Cardiac fibroblast (primary cell): ENCODE results near the gene KRTAP12-4.
"Not testable (repeated sequence)": the region's sequence is repeated elsewhere in the genome, so short reads cannot be mapped to it uniquely, and the experiment has no call there.

Source experiments
- DNase-seq, 2 donors: peaks; one replicate each; pipeline versions ENCODE4 v3.0.0 to v3.0.0-alpha.2; 2010; ENCODE audit warnings: low read depth in 2 of 2
- H3K4me3 ChIP-seq, 2 donors: replicated peaks in 1 of 2; 1 replicate in 1 of 2; 2 replicates in 1 of 2; pipeline ENCODE4 v1.5.1; 2011; ENCODE audit warnings: low read depth in 2 of 2, low read length in 2 of 2, mild to moderate bottlenecking in 2 of 2, moderate library complexity in 1 of 2
- TF ChIP-seq, protein P1 (sequence below): IDR thresholded peaks from one replicate; pipeline ENCODE4 v1.5.1; 2011; ENCODE audit warnings: low read depth, mild to moderate bottlenecking, low read length, inconsistent platforms

KRTAP12-4 gene

DNA sequence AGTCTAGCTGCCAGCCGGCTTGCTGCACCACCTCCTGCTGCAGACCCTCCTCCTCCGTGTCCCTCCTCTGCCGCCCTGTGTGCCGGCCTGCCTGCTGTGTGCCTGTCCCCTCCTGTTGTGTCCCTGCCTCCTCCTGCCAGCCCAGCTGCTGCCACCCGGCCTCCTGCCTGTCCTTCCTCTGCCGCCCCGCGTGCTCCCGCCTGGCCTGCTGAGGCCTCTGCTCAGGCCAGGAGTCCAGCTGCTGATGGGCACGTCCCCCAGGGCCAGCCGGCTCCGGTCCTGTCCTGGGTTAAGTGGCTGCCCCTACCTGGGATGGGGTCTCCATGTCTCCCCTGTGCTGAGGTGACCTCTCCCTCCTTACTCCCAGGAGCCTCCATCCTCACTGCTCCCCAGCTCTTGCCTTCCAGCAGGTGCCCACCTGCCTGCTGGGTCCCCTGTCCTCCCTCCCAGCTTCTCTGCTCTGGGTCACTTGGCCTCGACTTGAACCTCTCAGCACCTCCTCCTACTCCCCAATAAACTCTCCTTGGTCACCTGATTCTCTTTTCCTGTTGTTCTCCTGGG lies 41.7 kb downstream of the KRTAP12-4 start:
- no peak for DNase-seq
- TF ChIP-seq, protein P1, sequence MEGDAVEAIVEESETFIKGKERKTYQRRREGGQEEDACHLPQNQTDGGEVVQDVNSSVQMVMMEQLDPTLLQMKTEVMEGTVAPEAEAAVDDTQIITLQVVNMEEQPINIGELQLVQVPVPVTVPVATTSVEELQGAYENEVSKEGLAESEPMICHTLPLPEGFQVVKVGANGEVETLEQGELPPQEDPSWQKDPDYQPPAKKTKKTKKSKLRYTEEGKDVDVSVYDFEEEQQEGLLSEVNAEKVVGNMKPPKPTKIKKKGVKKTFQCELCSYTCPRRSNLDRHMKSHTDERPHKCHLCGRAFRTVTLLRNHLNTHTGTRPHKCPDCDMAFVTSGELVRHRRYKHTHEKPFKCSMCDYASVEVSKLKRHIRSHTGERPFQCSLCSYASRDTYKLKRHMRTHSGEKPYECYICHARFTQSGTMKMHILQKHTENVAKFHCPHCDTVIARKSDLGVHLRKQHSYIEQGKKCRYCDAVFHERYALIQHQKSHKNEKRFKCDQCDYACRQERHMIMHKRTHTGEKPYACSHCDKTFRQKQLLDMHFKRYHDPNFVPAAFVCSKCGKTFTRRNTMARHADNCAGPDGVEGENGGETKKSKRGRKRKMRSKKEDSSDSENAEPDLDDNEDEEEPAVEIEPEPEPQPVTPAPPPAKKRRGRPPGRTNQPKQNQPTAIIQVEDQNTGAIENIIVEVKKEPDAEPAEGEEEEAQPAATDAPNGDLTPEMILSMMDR = no peak

DNA sequence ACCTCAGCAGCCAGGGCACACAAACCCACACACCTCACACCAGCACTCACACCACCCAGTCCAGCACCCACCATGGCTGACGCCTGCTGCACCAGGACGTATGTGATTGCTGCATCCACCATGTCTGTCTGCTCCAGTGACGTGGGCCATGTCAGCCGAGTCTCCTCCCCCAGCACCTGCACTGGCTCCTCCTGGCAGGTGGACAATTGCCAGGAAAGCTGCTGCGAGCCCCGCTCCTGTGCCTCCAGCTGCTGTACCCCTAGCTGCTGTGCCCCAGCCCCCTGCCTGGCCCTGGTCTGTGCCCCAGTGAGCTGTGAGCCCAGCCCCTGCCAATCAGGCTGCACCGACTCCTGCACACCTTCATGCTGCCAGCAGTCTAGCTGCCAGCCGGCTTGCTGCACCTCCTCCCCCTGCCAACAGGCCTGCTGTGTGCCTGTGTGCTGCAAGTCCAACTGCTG lies 42.4 kb downstream of the KRTAP12-4 start, which contains the start of gene KRTAP10-8:
KRTAP10-8 (plus strand) TSS at position 51 of the 458 bp plus-strand sequence; CDS start at position 73, 22 bp downstream.
- TF ChIP-seq, protein P1 = no peak
- DNase-seq = no peak

More for the DNA sequence above, 41.7 kb downstream of the KRTAP12-4 start:
- H3K4me3 ChIP-seq = no peak overlapping the region

DNA sequence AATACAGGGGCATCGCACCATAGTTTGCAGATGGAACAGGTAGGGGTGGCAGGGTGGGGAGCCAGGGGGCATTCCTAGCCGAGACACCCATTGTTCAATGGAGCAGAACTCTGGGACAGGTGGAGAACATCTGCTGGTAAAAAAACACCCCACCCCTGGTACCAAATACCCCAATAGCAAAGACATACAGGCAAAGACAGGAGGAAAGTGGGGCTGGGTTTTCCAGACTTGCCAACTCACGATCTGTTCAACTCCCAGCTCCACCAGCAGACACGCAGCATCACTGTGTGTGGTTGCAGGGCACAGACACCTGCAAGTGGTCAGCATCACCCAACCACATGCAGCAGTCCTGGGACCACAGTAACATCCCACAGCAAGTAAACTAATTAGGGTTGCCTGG lies 42.9 kb downstream of the KRTAP12-4 start:
- TF ChIP-seq, protein P1 = no peak
- DNase-seq = no peak
- no peak overlapping the region for H3K4me3 ChIP-seq

More for the DNA sequence above, 42.4 kb downstream of the KRTAP12-4 start, which contains the start of gene KRTAP10-8:
- H3K4me3 ChIP-seq = no peak within 1 kb of the TSS

DNA sequence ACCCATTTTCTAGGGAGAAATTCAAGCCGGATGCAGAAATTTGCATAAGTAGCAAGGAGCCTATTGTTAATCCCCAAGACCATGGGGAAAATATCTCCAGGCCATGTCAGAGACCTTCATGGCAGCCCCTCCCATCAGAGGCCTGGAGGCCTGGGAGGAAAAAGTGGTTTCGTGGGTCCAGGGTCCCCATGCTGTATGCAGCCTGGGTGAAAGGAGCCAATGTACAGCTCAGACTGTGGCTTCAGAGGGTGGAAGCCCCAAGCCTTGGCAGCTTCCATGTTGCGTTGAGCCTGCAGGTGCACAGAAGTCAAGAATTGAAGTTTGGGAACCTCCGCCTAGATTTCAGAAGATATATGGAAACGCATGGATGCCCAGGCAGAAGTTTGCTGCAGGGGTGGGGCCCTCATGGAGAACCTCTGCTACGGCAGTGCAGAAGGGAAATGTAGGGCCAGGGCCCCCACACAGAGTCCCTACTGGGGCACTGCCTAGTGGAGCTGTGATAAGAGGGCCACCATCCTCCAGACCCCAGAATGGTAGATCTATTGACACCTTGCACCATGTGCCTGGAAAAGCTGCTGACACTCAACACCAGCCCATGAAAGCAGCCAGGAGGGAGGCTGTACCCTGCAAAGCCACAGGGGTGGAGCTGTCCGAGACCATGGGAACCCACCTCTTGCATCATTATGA lies 44.2 kb downstream of the KRTAP12-4 start:
- not testable (repeated sequence) for H3K4me3 ChIP-seq, DNase-seq

DNA sequence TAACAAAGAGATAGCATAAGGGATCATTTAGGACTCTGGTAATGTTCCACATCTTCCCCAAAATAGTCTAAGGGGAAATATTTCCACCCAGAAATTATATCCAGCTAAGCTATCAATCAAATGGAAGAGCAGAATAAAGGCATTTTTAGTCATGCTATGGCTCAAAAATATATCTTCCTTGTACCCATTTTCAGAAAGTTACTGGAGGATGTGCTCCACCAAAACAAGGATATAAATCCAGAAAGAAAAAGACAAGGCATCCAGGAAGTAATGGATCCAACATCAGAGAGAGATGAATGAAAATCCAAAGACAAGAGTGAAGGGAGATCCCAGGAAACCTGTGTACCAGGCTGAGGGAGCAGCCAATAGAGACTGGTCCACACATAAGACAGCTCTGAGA lies 45.3 kb downstream of the KRTAP12-4 start:
- H3K4me3 ChIP-seq = no peak overlapping the region
- TF ChIP-seq, protein P1 = no peak
- no peak for DNase-seq

DNA sequence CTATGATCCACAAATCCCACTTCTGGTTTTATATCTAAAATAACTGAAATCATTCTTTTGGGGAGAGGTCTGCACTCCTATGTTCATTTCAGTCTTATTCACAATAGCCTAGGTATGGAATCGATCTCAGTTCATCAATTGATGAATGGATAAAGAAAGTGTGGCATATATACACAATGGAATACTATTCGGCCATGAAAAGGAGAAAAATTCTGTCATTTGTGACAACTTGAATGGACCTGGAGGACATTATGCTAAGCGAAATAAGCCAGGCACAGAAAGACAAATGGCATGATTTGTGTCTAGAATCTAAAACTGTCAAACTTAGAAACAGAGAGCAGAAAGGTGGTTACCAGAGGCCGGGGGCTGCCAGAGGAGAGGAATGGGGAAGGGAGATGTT lies 48.0 kb downstream of the KRTAP12-4 start:
- DNase-seq = no peak
- H3K4me3 ChIP-seq = no peak overlapping the region
- TF ChIP-seq, protein P1 = no peak
